Stimulated activated CD8-positive, alpha-beta memory T cell treated with anti-CD3 and anti-CD28 coated beads, Interleukin-12 subunit alpha, Interleukin-12 subunit beta, amount 100 ng/mL, for 1 hour (primary cell): Measurements from ENCODE around the gene MARK2.

Experiments
- DNase-seq: peaks from one replicate; pipeline ENCODE4 v3.0.0-alpha.2; 2020; ENCODE audit warnings: low read depth

Gene MARK2

GRCh38 chr11:63909591-63910506 lies 70.9 kb downstream of the MARK2 start:
- no peak for DNase-seq

DNA sequence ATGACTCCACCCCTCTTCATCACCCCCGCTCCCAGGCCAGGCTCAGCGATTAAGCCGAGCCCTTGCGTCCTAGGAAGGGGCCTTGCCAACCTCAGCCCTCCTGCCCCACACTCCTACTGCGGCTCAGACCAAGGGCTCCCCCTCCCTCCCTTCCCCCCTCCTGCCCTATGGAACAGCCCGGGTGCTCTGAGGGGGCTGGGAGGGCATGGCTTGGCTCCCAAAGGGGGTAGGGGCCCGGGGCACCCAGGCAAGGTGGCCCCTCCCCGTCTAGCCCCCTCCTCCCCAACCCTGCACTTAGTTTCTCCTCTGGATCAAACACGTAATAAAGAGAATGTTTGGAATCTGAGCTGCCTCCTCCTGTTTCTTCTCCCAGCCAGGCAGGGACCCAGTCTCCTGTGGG lies 71.8 kb downstream of the MARK2 start:
- DNase-seq, result no peak

DNA sequence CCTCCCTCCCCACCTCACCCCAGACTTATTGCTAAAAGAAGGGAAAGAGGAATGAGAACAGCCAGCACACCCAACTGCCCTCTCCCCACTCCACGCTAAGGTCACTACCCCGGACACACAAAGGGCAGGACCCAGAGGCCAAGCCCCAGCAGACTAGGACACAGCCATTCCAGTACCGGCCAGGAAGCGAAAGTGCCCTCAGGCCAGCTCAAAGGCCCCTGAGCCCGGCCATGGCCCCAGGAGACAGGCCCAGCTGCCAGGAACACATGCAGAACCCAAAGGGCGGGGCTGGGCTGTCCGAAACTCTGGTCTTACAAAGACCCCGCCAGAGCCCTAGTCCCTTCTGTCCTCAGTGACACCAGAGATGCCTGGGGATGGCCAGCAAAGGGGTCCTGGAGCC lies 72.5 kb downstream of the MARK2 start:
- no peak for DNase-seq

- DNase-seq, result no peak
These were observed 73.0 kb downstream of the MARK2 start for GRCh38 chr11:63911876-63912275.

DNA sequence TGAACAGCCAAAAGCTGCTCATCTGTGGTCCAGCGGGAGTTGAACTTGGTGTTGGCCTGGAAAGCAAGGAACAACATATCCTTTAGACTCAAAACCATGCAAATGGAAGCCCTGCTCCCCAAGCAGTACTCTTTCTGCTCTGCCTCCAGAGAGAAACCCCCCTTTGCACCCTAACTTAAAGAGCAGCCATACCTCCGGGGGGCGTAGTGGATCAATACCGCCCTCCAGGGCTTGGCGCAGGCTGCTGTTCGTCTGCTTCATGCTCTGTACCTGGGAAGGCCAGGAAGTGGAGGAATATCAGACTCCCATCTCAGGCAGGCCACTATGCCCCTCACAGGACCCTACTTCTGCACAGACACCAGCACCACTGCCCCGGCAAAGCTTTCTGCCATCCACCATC lies 73.8 kb downstream of the MARK2 start:
- DNase-seq, result no peak

GRCh38 chr11:63913866-63914830 lies 75.2 kb downstream of the MARK2 start:
- no peak for DNase-seq

GRCh38 chr11:63914896-63915691 lies 76.2 kb downstream of the MARK2 start:
- no peak for DNase-seq

GRCh38 chr11:63915961-63916836 lies 77.3 kb downstream of the MARK2 start:
- DNase-seq, result no peak

DNA sequence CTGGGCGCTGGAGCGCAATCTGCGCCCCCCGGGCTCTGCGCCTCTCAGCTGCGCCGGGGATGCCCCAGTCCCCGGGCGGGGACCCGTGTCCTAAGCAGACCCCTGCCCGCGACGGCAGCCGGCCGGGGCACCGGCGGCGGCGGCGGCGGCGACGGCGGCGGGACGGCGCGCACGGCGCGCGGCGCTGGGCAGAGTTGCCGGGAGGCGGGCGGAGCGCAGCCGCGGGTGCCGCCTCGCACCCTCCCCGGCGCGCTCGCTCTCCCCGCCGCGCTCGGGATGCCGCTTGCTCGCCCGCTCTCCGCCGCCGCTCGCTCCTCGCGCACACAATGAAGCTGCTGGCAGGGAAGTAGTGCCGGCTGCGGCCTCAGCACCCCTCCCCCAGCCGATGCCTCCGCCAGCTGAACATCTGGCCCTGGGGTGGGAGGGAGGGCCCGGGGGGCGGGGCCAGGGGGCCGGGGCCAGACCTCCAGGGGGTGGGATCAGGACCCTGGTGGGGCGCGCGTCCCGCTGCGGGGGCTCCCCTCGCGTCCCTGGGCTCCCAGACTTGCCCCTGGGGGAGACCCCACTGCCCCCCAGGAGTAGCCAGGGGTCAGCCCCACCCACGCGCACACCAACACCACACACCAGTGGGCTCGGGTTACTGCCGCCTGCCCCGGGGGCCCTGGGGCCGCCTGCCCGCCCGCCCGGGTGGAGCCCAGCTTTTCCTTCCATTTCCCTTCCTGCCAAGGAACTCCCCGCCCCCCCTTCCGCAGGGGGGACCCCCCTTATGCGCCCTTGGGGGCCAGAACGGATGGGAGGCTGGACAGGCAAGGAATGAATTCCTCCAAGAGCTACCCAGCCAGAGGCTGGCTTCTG lies 78.2 kb downstream of the MARK2 start, which contains the start of gene RCOR2:
RCOR2 (minus strand) TSS at position 328 of the 855 bp plus-strand sequence. CDS start 708 bp downstream, outside the sequence.
- DNase-seq, result peak; percentile 30

DNA sequence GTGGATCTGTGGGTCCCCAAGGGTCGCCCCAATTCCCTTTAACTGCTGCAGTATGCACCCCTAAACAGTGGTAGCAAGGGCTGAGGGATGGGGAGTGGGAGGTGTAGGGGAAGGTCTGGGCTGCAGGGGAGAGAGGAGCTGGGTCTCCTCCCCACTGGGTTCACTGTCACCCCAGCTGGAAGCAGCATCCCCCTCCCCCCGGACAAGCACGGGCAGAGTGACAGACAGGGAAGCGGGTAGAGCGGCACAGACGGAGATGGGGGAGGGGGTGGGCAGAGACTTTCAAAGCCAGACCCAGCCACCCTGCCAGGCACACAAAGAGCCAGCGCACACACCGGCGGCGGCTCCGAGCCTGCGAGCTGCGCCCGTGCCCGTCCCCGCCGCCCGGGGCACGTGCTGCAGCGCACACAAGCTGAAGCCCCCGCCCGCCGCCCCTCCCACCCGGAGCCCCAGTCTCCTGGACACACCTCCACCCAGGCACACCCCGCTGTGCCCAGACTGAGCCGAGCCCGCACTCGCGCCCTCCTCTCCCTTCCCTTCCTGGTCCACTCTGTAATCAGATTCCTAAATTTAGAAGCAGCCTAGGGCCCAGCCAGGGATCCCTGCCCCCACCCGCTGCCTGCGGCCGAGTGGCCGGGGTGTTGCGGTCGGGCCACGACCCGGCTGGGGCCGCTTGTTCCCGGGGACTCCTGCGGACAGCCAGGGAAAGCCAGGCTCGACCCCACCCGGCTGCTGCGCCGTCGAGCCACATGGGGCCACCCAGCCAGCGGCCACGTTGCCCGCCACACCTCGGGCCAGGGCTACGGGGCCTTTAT lies 79.0 kb downstream of the MARK2 start:
- DNase-seq, result no peak

DNA sequence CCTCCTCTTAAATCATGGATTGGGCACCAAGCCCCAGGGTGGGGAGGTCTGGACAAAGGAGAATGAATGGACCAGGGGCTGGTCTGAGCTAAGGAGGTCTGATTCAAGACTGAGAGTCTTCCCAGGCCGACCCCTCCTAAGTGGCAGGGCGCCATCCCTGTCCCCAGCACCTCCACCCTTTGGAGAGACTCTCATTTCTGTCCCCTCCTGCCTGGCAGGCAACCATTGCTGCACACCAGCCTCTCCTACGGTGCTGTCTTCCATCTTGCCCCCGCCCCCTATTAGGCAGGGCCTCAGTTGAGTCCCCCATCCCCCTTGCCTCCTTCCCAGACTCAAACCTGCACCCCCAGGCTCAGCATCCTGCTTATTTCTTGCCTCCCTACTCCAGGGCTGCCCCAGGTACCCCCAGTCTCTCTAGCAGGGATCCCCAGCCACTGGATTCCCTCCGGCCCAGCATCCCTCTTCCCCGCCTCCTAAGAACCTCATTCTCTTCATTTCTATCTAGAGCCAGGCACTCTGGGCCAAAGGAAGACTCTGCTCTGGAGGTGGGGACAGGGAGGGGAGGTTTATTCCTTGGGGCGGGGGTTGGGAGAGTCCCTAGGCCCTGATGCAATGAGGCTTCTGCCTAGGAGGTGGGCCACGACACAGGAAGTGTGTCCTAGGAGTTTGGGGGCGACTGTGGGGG lies 79.7 kb downstream of the MARK2 start:
- DNase-seq, result no peak

GRCh38 chr11:63919267-63920125 lies 80.6 kb downstream of the MARK2 start:
- DNase-seq, result no peak

GRCh38 chr11:63920126-63920938 lies 81.4 kb downstream of the MARK2 start:
- no peak for DNase-seq

DNA sequence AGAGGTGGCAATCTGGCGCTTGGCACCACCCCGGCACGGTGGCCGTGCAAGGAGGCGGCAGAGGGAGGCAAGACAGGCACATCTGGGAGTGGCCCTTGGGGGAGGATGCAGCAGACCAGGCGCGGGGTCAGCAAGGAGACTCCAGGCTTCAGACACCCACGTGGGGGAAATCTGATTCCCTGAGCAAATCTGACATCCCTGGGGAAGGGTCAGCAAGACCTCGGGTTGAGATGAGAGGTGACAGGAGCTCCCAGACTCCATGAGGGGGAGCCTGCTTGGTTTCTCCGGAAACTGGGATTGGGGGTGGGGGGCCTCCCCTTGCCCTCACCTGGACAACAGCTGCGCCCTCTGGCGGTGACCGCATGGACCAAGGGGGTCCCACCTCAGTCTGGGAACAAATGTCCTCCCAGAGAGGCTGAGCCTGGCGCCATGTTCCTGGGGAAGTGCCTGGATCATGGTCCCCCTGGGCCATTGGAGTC lies 82.1 kb downstream of the MARK2 start:
- no peak for DNase-seq

DNA sequence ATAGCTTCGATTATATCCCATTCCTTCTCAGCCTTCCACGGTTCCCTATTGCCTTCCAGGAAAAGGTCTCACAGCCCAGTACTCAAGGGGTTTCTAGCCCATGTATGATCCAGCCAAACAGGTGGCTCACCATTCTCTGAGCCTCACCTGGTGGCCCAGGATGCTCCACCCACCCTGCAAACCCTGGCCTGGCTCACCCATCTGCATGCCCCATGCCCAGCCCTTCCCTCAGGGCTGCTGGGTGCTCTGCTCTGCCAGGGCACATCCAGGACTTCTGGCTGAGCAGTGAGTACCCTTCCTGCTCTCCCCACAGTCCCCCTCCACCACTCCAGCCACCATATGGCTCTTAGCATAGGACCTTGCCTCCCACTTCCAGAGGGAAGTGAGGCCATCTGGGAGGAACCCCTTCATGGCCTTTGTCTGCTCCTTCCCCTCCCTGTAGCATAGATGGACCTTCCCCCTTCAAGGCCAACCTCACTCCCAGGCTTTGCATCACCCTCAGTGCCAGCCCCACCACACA lies 83.8 kb downstream of the MARK2 start:
- no peak for DNase-seq

- no peak for DNase-seq
These were observed 84.4 kb downstream of the MARK2 start for GRCh38 chr11:63923319-63923718.
